Measurements from ENCODE around the gene RTP5.
"Not testable (repeated sequence)": the region's sequence is repeated elsewhere in the genome, so short reads cannot be mapped to it uniquely, and the experiment has no call there.

RTP5 gene

GRCh38 chr2:241869087-241869961 is at the start of gene RTP5:
TSS of gene RTP5 (plus strand) at chr2:241869729. CDS start at chr2:241869757, 28 bp downstream.
- ATAC-seq = no peak

- ATAC-seq = not testable (repeated sequence)
These were observed 49.4 kb upstream of the RTP5 start for GRCh38 chr2:241819947-241820624.

- no peak for ATAC-seq
These were observed 48.7 kb upstream of the RTP5 start for GRCh38 chr2:241820625-241821384.

- ATAC-seq = no peak
These were observed 47.9 kb upstream of the RTP5 start for GRCh38 chr2:241821460-241822263.

- no peak for ATAC-seq
These were observed 47.3 kb upstream of the RTP5 start for GRCh38 chr2:241822264-241822623.

GRCh38 chr2:241823531-241824437 is 45.7 kb upstream of the RTP5 start:
- not testable (repeated sequence) for ATAC-seq

- no peak for ATAC-seq
These were observed 42.1 kb upstream of the RTP5 start for GRCh38 chr2:241827394-241827793.

GRCh38 chr2:241833101-241833663 is 36.3 kb upstream of the RTP5 start:
- ATAC-seq = no peak

- ATAC-seq = not testable (repeated sequence)
These were observed 35.6 kb upstream of the RTP5 start for GRCh38 chr2:241833756-241834526.

- no peak for ATAC-seq
These were observed 34.9 kb upstream of the RTP5 start for GRCh38 chr2:241834527-241835210.

- no peak for ATAC-seq
These were observed 33.9 kb upstream of the RTP5 start for GRCh38 chr2:241835611-241836010.

GRCh38 chr2:241836292-241836691 is 33.2 kb upstream of the RTP5 start:
- ATAC-seq = no peak

- no peak for ATAC-seq
These were observed 32.1 kb upstream of the RTP5 start for GRCh38 chr2:241837197-241837965.

- ATAC-seq = no peak
These were observed 28.1 kb upstream of the RTP5 start for GRCh38 chr2:241841181-241842066.

GRCh38 chr2:241842067-241842415 is 27.5 kb upstream of the RTP5 start:
- ATAC-seq = no peak

GRCh38 chr2:241842620-241843211 is 26.8 kb upstream of the RTP5 start:
- peak; percentile 13 to 31 for ATAC-seq

- no peak for ATAC-seq
These were observed 26.0 kb upstream of the RTP5 start for GRCh38 chr2:241843321-241844065.
